Measurements from ENCODE around the gene THOC1.
"Not testable (repeated sequence)": the region's sequence is repeated elsewhere in the genome, so short reads cannot be mapped to it uniquely, and the experiment has no call there.

The THOC1 gene

GRCh38 chr18:267688-268552 is at the start of gene THOC1:
Gene THOC1, minus strand, starts transcription at chr18:268047. Its CDS starts 28 bp downstream, at chr18:268019.
- DNase-seq (ENCODE audit: low read depth, low spot score), result peak; percentile 65

- DNase-seq (ENCODE audit: low read depth, low spot score), result no peak
Observed at GRCh38 chr18:317618-318017, 49.8 kb upstream of the THOC1 start.

- no peak for DNase-seq (ENCODE audit: low read depth, low spot score)
Observed at GRCh38 chr18:316393-316792, 48.5 kb upstream of the THOC1 start.

GRCh38 chr18:313931-314330 is 46.1 kb upstream of the THOC1 start:
- no peak for DNase-seq (ENCODE audit: low read depth, low spot score)

GRCh38 chr18:312415-312814 is 44.6 kb upstream of the THOC1 start:
- no peak for DNase-seq (ENCODE audit: low read depth, low spot score)

GRCh38 chr18:310042-310441 is 42.2 kb upstream of the THOC1 start:
- no peak for DNase-seq (ENCODE audit: low read depth, low spot score)

- not testable (repeated sequence) for DNase-seq (ENCODE audit: low read depth, low spot score)
Observed at GRCh38 chr18:308086-308485, 40.2 kb upstream of the THOC1 start.

- no peak for DNase-seq (ENCODE audit: low read depth, low spot score)
Observed at GRCh38 chr18:306608-307255, 38.9 kb upstream of the THOC1 start.

GRCh38 chr18:305003-305501 is 37.2 kb upstream of the THOC1 start:
- DNase-seq (ENCODE audit: low read depth, low spot score), result no peak

- DNase-seq (ENCODE audit: low read depth, low spot score), result no peak
Observed at GRCh38 chr18:303607-304006, 35.8 kb upstream of the THOC1 start.

GRCh38 chr18:303011-303410 is 35.2 kb upstream of the THOC1 start:
- DNase-seq (ENCODE audit: low read depth, low spot score), result no peak

- DNase-seq (ENCODE audit: low read depth, low spot score), result no peak
Observed at GRCh38 chr18:302097-302496, 34.2 kb upstream of the THOC1 start.

- DNase-seq (ENCODE audit: low read depth, low spot score), result no peak
Observed at GRCh38 chr18:297936-298335, 30.1 kb upstream of the THOC1 start.

GRCh38 chr18:295756-296490 is 28.1 kb upstream of the THOC1 start:
- no peak for DNase-seq (ENCODE audit: low read depth, low spot score)

- DNase-seq (ENCODE audit: low read depth, low spot score), result no peak
Observed at GRCh38 chr18:294566-294965, 26.7 kb upstream of the THOC1 start.

GRCh38 chr18:293536-293935 is 25.7 kb upstream of the THOC1 start:
- DNase-seq (ENCODE audit: low read depth, low spot score), result no peak

- DNase-seq (ENCODE audit: low read depth, low spot score), result no peak
Observed at GRCh38 chr18:292271-292670, 24.4 kb upstream of the THOC1 start.

GRCh38 chr18:289970-290369 is 22.1 kb upstream of the THOC1 start:
- not testable (repeated sequence) for DNase-seq (ENCODE audit: low read depth, low spot score)

- DNase-seq (ENCODE audit: low read depth, low spot score), result no peak
Observed at GRCh38 chr18:289026-289425, 21.2 kb upstream of the THOC1 start.

GRCh38 chr18:286515-287310 is 18.9 kb upstream of the THOC1 start:
- DNase-seq (ENCODE audit: low read depth, low spot score), result no peak

GRCh38 chr18:285817-286216 is 18.0 kb upstream of the THOC1 start:
- no peak for DNase-seq (ENCODE audit: low read depth, low spot score)

Measured in iPS DF 19.7 (cell line).